Measurements from ENCODE around the gene ITIH2. TPM values are rescaled to one million over a fixed set of nuclear protein-coding genes. Genes with fewer than 3 reads are reported as not detected.
A peak's percentile ranks its signal among the peaks of the same experiment; 100 is the strongest.

Gene ITIH2
- total RNA-seq, 2 donors from 2014 or later, result not detected

GRCh38 chr10:7787150-7787856 lies 84.2 kb downstream of the ITIH2 start:
- peak in 1 of 2 donors; percentile 25 for ATAC-seq
- intact Hi-C loops (cut with DNase I), result no loop called here
- no peak for DNase-seq

- intact Hi-C loops (cut with DNase I), result no loop called here
- peak; percentile 98 for DNase-seq
- ATAC-seq, result peak; percentile 98
Observed at GRCh38 chr10:7787857-7788638, 84.9 kb downstream of the ITIH2 start, which contains the start of the genes ATP5F1C and KIN. TSS of gene ATP5F1C (plus strand) at chr10:7788177. CDS start at chr10:7788208, 31 bp downstream. TSS of gene KIN (minus strand) at chr10:7787993. CDS start at chr10:7787933, 60 bp downstream.

GRCh38 chr10:7788639-7789286 lies 85.6 kb downstream of the ITIH2 start:
- no peak for DNase-seq
- ATAC-seq, result no peak
- intact Hi-C loops (cut with DNase I), result no loop called here

- peak in 1 of 2 donors; percentile 10 for ATAC-seq
- DNase-seq, result peak; percentile 48
- intact Hi-C loops (cut with DNase I), result no loop called here
Observed at GRCh38 chr10:7789390-7789789, 86.3 kb downstream of the ITIH2 start.

- intact Hi-C loops (cut with DNase I), result no loop called here
- ATAC-seq (no peak), DNase-seq (no peak)
Observed at GRCh38 chr10:7792541-7792940, 89.4 kb downstream of the ITIH2 start.

GRCh38 chr10:7794251-7795026 lies 91.3 kb downstream of the ITIH2 start:
- DNase-seq (no peak), ATAC-seq (no peak)
- intact Hi-C loops (cut with DNase I), result no loop called here

GRCh38 chr10:7795605-7796004 lies 92.5 kb downstream of the ITIH2 start:
- intact Hi-C loops (cut with DNase I), result no loop called here
- ATAC-seq (peak; percentile 93), DNase-seq (no peak)

- intact Hi-C loops (cut with DNase I), result no loop called here
- ATAC-seq (peak; percentile 39 to 86), DNase-seq (no peak)
Observed at GRCh38 chr10:7797582-7797981, 94.5 kb downstream of the ITIH2 start.

Other genes with a start within 250 kb of the ITIH2 start
- 10 to 100 TPM; 20.4 to 22.1 TPM for gene ITIH5, start 36.4 kb upstream of the ITIH2 start, total RNA-seq
- 10 to 100 TPM in 1 of 2 donors, 1 to 10 TPM in 1; 7.3 to 11.0 TPM for gene KIN, start 84.7 kb downstream of the ITIH2 start, total RNA-seq
- 100 to 1,000 TPM; 454 to 516 TPM for gene ATP5F1C, start 84.9 kb downstream of the ITIH2 start, total RNA-seq
- 1 to 10 TPM; 8.0 to 9.3 TPM for gene TAF3, start 115.2 kb downstream of the ITIH2 start, total RNA-seq